Adrenal gland (tissue), 5 donors: ENCODE measurements around the gene ZBP1.

Experiments
- POLR2A ChIP-seq, 2 donors: fragments of 450-650 bp; IDR thresholded peaks; one replicate each; pipeline ENCODE4 v1.6.1; 2017; ENCODE audit warnings: antibody characterized with exemption in 2 of 2, mild to moderate bottlenecking in 2 of 2, moderate library complexity in 1 of 2
- TF ChIP-seq, protein P1 (sequence below), 6 experiments: fragments of 450-650 bp in 4 of 6; fragments of 200-600 bp in 2 of 6; sonication (generic) in 1 of 6; IDR thresholded peaks; 1 replicate in 5 of 6; 2 replicates in 1 of 6; pipeline versions ENCODE4 v1.5.1 to v1.8.0; 2016 to 2021; ENCODE audit warnings: antibody characterized with exemption in 6 of 6, mild to moderate bottlenecking in 2 of 6, moderate library complexity in 1 of 6
- donor health status: DM: no; HTN: no; CAD: no.

DNA sequence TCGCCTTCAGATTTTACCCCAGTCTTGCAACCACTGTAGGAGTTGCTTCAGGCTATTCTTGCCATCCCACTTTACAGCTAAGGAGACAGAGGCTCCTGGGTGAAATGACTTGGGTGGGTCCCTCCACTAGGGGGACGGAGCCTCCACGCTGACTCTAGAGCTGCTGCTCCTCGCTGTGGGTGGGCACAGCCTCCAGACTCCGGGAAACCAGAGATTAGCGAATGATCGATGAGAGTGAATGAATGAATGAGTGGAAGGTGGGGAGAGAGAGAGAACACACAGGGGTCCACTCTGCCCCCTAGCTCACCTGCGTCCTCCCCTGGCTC, 10.4 kb downstream of the ZBP1 start:
- no peak for TF ChIP-seq POLR2A (IDR thresholded peaks at IDR 0.05)
- TF ChIP-seq, protein P1, sequence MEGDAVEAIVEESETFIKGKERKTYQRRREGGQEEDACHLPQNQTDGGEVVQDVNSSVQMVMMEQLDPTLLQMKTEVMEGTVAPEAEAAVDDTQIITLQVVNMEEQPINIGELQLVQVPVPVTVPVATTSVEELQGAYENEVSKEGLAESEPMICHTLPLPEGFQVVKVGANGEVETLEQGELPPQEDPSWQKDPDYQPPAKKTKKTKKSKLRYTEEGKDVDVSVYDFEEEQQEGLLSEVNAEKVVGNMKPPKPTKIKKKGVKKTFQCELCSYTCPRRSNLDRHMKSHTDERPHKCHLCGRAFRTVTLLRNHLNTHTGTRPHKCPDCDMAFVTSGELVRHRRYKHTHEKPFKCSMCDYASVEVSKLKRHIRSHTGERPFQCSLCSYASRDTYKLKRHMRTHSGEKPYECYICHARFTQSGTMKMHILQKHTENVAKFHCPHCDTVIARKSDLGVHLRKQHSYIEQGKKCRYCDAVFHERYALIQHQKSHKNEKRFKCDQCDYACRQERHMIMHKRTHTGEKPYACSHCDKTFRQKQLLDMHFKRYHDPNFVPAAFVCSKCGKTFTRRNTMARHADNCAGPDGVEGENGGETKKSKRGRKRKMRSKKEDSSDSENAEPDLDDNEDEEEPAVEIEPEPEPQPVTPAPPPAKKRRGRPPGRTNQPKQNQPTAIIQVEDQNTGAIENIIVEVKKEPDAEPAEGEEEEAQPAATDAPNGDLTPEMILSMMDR (IDR thresholded peaks at IDR 0.05): no peak
